ENCODE data around the gene ADH1A. TPM values are rescaled to one million over a fixed set of nuclear protein-coding genes. Genes with fewer than 3 reads are reported as not detected.
A peak's percentile ranks its signal among the peaks of the same experiment; 100 is the strongest.

The ADH1A gene
- total and polyA plus RNA-seq, 7 donors: not detected

- WGBS, 2 donors: 85 to 92% methylated on average over 5 of the region's 5 CpGs
- H3K27me3 ChIP-seq: no peaks in the 10 kb centered on the region
- intact Hi-C loops (cut with DNase I): no loop called here
- no peak for DNase-seq
- TF ChIP-seq, protein P1, sequence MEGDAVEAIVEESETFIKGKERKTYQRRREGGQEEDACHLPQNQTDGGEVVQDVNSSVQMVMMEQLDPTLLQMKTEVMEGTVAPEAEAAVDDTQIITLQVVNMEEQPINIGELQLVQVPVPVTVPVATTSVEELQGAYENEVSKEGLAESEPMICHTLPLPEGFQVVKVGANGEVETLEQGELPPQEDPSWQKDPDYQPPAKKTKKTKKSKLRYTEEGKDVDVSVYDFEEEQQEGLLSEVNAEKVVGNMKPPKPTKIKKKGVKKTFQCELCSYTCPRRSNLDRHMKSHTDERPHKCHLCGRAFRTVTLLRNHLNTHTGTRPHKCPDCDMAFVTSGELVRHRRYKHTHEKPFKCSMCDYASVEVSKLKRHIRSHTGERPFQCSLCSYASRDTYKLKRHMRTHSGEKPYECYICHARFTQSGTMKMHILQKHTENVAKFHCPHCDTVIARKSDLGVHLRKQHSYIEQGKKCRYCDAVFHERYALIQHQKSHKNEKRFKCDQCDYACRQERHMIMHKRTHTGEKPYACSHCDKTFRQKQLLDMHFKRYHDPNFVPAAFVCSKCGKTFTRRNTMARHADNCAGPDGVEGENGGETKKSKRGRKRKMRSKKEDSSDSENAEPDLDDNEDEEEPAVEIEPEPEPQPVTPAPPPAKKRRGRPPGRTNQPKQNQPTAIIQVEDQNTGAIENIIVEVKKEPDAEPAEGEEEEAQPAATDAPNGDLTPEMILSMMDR (IDR thresholded peaks at IDR 0.05): no peak
- TF ChIP-seq POLR2A (IDR thresholded peaks at IDR 0.05): no peak
- TF ChIP-seq EP300 (IDR thresholded peaks at IDR 0.05): no peak
- no peak overlapping the region for H3K4me3 ChIP-seq
- H3K9me3 ChIP-seq: no peaks in the 10 kb centered on the region
- H3K27ac ChIP-seq: no peak overlapping the region
- no peaks in the 10 kb centered on the region for H3K36me3 ChIP-seq
- H3K4me1 ChIP-seq: no peaks in the 10 kb centered on the region
These were observed 2.6 kb upstream of the ADH1A start for GRCh38 chr4:99293357-99293756.

- no peaks in the 10 kb centered on the region for H3K9me3 ChIP-seq
- no peak overlapping the region for H3K27ac ChIP-seq
- H3K4me1 ChIP-seq: no peaks in the 10 kb centered on the region
- H3K4me3 ChIP-seq: no peak overlapping the region
- intact Hi-C loops (cut with DNase I): no loop called here
- TF ChIP-seq, protein P1 (IDR thresholded peaks at IDR 0.05): no peak
- TF ChIP-seq POLR2AphosphoS5 (IDR thresholded peaks at IDR 0.05) (no peak), POLR2A (IDR thresholded peaks at IDR 0.05) (no peak), EP300 (IDR thresholded peaks at IDR 0.05) (no peak)
- H3K36me3 ChIP-seq: no peaks in the 10 kb centered on the region
- H3K27me3 ChIP-seq: no peaks in the 10 kb centered on the region
- no peak for DNase-seq
These were observed 5.4 kb downstream of the ADH1A start for GRCh38 chr4:99285387-99285786.

DNA sequence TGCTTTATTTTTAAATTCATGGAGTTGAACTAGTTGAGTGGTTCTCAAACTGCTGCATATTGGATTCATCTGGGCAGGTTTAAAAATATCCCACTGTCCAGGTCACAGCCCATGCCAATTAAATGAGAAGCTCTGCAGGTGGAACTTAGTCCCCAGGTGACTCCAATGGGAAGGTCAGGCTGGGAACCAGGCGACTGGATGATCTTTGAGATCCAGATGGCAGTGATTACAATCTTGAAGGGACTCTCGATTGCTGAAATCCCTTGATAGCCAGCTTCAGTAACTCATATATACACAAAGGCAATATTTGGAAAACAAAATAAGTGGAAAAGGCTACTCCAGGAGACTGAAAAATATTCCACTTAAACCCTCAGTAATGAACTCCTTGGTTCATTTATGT lies 8.1 kb downstream of the ADH1A start:
- no peaks in the 10 kb centered on the region for H3K36me3 ChIP-seq
- H3K4me1 ChIP-seq: no peaks in the 10 kb centered on the region
- no peak for DNase-seq
- TF ChIP-seq POLR2A (IDR thresholded peaks at IDR 0.05) (no peak), EP300 (IDR thresholded peaks at IDR 0.05) (no peak)
- H3K4me3 ChIP-seq: no peak overlapping the region
- 84 to 87% methylated on average over 2 of the region's 2 CpGs for WGBS, 2 donors
- intact Hi-C loops (cut with DNase I): no loop called here
- no peaks in the 10 kb centered on the region for H3K27me3 ChIP-seq
- no peaks in the 10 kb centered on the region for H3K9me3 ChIP-seq
- H3K27ac ChIP-seq: no peak overlapping the region

DNA sequence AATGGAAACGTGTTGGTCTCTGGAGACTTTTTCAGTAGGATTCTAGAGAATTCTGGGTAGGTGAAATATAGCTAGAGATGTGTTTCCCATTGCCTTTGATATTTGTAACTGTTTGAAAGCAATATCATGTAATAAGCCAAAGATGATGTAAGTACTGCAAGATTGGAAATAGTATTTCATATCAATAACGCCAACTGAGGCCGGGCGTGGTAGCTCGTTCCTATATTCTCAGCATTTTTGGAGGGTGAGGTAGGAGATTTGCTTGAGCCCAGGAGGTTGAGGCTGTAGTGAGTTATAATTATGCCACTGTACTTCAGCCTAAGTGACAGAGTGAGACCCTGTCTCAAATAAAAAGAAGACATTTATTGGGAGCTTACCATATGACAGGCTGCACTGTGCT lies 9.5 kb downstream of the ADH1A start:
- TF ChIP-seq, protein P1 (IDR thresholded peaks at IDR 0.05): no peak
- no peak for TF ChIP-seq POLR2A (IDR thresholded peaks at IDR 0.05)
- TF ChIP-seq EP300 (IDR thresholded peaks at IDR 0.05): no peak
- no peak for TF ChIP-seq POLR2AphosphoS5 (IDR thresholded peaks at IDR 0.05)
- Histone ChIP-seq H3K9me3 (no peaks in the 10 kb centered on the region), H3K27me3 (no peaks in the 10 kb centered on the region), H3K27ac (no peak overlapping the region), H3K4me3 (no peak overlapping the region), H3K4me1 (no peaks in the 10 kb centered on the region), H3K36me3 (no peaks in the 10 kb centered on the region)
- WGBS, 2 donors: 94 to 97% methylated on average over 5 of the region's 5 CpGs
- intact Hi-C loops (cut with DNase I): no loop called here
- DNase-seq: no peak

- H3K27ac ChIP-seq: no peak overlapping the region
- TF ChIP-seq POLR2AphosphoS5 (IDR thresholded peaks at IDR 0.05) (peak in 1 of 4 donors; percentile 27), EP300 (IDR thresholded peaks at IDR 0.05) (no peak)
- H3K27me3 ChIP-seq: no peaks in the 10 kb centered on the region
- H3K4me3 ChIP-seq: no peak overlapping the region
- intact Hi-C loops (cut with DNase I): no loop called here
- WGBS, 2 donors: 80 to 90% methylated on average over 2 of the region's 2 CpGs
- H3K36me3 ChIP-seq: no peaks in the 10 kb centered on the region
- no peaks in the 10 kb centered on the region for H3K9me3 ChIP-seq
- no peaks in the 10 kb centered on the region for H3K4me1 ChIP-seq
- DNase-seq: no peak
These were observed 14.4 kb downstream of the ADH1A start for GRCh38 chr4:99276417-99276816.

- Histone ChIP-seq H3K27ac (no peak overlapping the region), H3K27me3 (no peaks in the 10 kb centered on the region), H3K9me3 (no peaks in the 10 kb centered on the region), H3K4me3 (no peak overlapping the region), H3K4me1 (no peaks in the 10 kb centered on the region), H3K36me3 (no peaks in the 10 kb centered on the region)
- WGBS, 2 donors: 23 to 74% methylated on average over 3 of the region's 3 CpGs
- TF ChIP-seq POLR2AphosphoS5 (IDR thresholded peaks at IDR 0.05) (no peak), EP300 (IDR thresholded peaks at IDR 0.05) (no peak), POLR2A (IDR thresholded peaks at IDR 0.05) (no peak)
- TF ChIP-seq, protein P1 (IDR thresholded peaks at IDR 0.05): no peak
- intact Hi-C loops (cut with DNase I): no loop called here
- DNase-seq: no peak
These were observed 14.9 kb downstream of the ADH1A start for GRCh38 chr4:99275885-99276284.

Measured in sigmoid colon (tissue), 7 donors.